ENCODE measurements around the gene WWOX. TPM values are rescaled to one million over a fixed set of nuclear protein-coding genes. Genes with fewer than 3 reads are reported as not detected.
A peak's percentile ranks its signal among the peaks of the same experiment; 100 is the strongest.
"Not testable (repeated sequence)": the region's sequence is repeated elsewhere in the genome, so short reads cannot be mapped to it uniquely, and the experiment has no call there.

The WWOX gene
- total RNA-seq, 2 donors from 2014 or later: 23.0 to 31.7 TPM

- ATAC-seq (no peak), DNase-seq (ENCODE audit: low spot score) (no peak)
- Mint-ChIP-seq H3K4me1 (ENCODE audit: low read depth in 2 of 2) (no peaks in the 10 kb centered on the region), H3K27ac (no peak overlapping the region), H3K9me3 (no peaks in the 10 kb centered on the region), H3K27me3 (no peaks in the 10 kb centered on the region), H3K36me3 (no peaks in the 10 kb centered on the region), H3K4me3 (no peak overlapping the region)
Observed at GRCh38 chr16:78684655-78685375, 585.4 kb downstream of the WWOX start.

GRCh38 chr16:78686601-78687000 is 587.1 kb downstream of the WWOX start:
- no peaks in the 10 kb centered on the region for H3K9me3 Mint-ChIP-seq
- H3K27ac Mint-ChIP-seq: no peak overlapping the region
- DNase-seq (ENCODE audit: low spot score): no peak
- H3K4me1 Mint-ChIP-seq (ENCODE audit: low read depth in 2 of 2): no peaks in the 10 kb centered on the region
- no peak overlapping the region for H3K4me3 Mint-ChIP-seq
- no peak for ATAC-seq
- H3K27me3 Mint-ChIP-seq: no peaks in the 10 kb centered on the region
- H3K36me3 Mint-ChIP-seq: no peaks in the 10 kb centered on the region

GRCh38 chr16:78689028-78689427 is 589.6 kb downstream of the WWOX start:
- DNase-seq (ENCODE audit: low spot score): no peak
- Mint-ChIP-seq H3K9me3 (no peaks in the 10 kb centered on the region), H3K27me3 (no peaks in the 10 kb centered on the region), H3K36me3 (no peaks in the 10 kb centered on the region), H3K27ac (no peak overlapping the region), H3K4me1 (ENCODE audit: low read depth in 2 of 2) (no peaks in the 10 kb centered on the region), H3K4me3 (no peak overlapping the region)
- no peak for ATAC-seq

- ATAC-seq (no peak), DNase-seq (ENCODE audit: low spot score) (no peak)
- no peaks in the 10 kb centered on the region for H3K36me3 Mint-ChIP-seq
- H3K4me3 Mint-ChIP-seq: no peak overlapping the region
- H3K27me3 Mint-ChIP-seq: no peaks in the 10 kb centered on the region
- no peaks in the 10 kb centered on the region for H3K9me3 Mint-ChIP-seq
- H3K27ac Mint-ChIP-seq: no peak overlapping the region
- no peaks in the 10 kb centered on the region for H3K4me1 Mint-ChIP-seq (ENCODE audit: low read depth in 2 of 2)
Observed at GRCh38 chr16:78689536-78689935, 590.1 kb downstream of the WWOX start.

- no peak overlapping the region for H3K27ac Mint-ChIP-seq
- H3K36me3 Mint-ChIP-seq: no peaks in the 10 kb centered on the region
- no peak for ATAC-seq
- H3K4me3 Mint-ChIP-seq: no peak overlapping the region
- no peaks in the 10 kb centered on the region for H3K4me1 Mint-ChIP-seq (ENCODE audit: low read depth in 2 of 2)
- no peaks in the 10 kb centered on the region for H3K9me3 Mint-ChIP-seq
- DNase-seq (ENCODE audit: low spot score): no peak
- H3K27me3 Mint-ChIP-seq: no peaks in the 10 kb centered on the region
Observed at GRCh38 chr16:78690510-78690909, 591.1 kb downstream of the WWOX start.

- H3K9me3 Mint-ChIP-seq; DNase-seq (ENCODE audit: low spot score); H3K4me1 Mint-ChIP-seq (ENCODE audit: low read depth in 2 of 2); H3K4me3 Mint-ChIP-seq; H3K27ac Mint-ChIP-seq; ATAC-seq; H3K27me3 Mint-ChIP-seq; H3K36me3 Mint-ChIP-seq: not testable (repeated sequence)
Observed at GRCh38 chr16:78691746-78692145, 592.3 kb downstream of the WWOX start.

GRCh38 chr16:78693496-78693895 is 594.0 kb downstream of the WWOX start:
- DNase-seq (ENCODE audit: low spot score) (no peak), ATAC-seq (no peak)
- Mint-ChIP-seq H3K36me3 (no peaks in the 10 kb centered on the region), H3K27ac (no peak overlapping the region), H3K9me3 (no peaks in the 10 kb centered on the region), H3K4me1 (ENCODE audit: low read depth in 2 of 2) (no peaks in the 10 kb centered on the region), H3K4me3 (no peak overlapping the region), H3K27me3 (no peaks in the 10 kb centered on the region)

- H3K36me3 Mint-ChIP-seq: no peaks in the 10 kb centered on the region
- no peaks in the 10 kb centered on the region for H3K4me1 Mint-ChIP-seq (ENCODE audit: low read depth in 2 of 2)
- no peaks in the 10 kb centered on the region for H3K9me3 Mint-ChIP-seq
- no peak overlapping the region for H3K27ac Mint-ChIP-seq
- H3K27me3 Mint-ChIP-seq: no peaks in the 10 kb centered on the region
- DNase-seq (ENCODE audit: low spot score) (no peak), ATAC-seq (no peak)
- no peak overlapping the region for H3K4me3 Mint-ChIP-seq
Observed at GRCh38 chr16:78694414-78694813, 595.0 kb downstream of the WWOX start.

GRCh38 chr16:78695391-78695790 is 595.9 kb downstream of the WWOX start:
- H3K27me3 Mint-ChIP-seq: no peaks in the 10 kb centered on the region
- no peak overlapping the region for H3K27ac Mint-ChIP-seq
- H3K4me3 Mint-ChIP-seq: no peak overlapping the region
- DNase-seq (ENCODE audit: low spot score) (no peak), ATAC-seq (no peak)
- no peaks in the 10 kb centered on the region for H3K4me1 Mint-ChIP-seq (ENCODE audit: low read depth in 2 of 2)
- H3K36me3 Mint-ChIP-seq: no peaks in the 10 kb centered on the region
- no peaks in the 10 kb centered on the region for H3K9me3 Mint-ChIP-seq

GRCh38 chr16:78696797-78697196 is 597.3 kb downstream of the WWOX start:
- Mint-ChIP-seq H3K9me3 (no peaks in the 10 kb centered on the region), H3K27me3 (no peaks in the 10 kb centered on the region), H3K4me1 (ENCODE audit: low read depth in 2 of 2) (no peaks in the 10 kb centered on the region), H3K4me3 (no peak overlapping the region), H3K27ac (no peak overlapping the region), H3K36me3 (no peaks in the 10 kb centered on the region)
- DNase-seq (ENCODE audit: low spot score) (no peak), ATAC-seq (no peak)

GRCh38 chr16:78697426-78697825 is 598.0 kb downstream of the WWOX start:
- Mint-ChIP-seq H3K27ac (no peak overlapping the region), H3K9me3 (no peaks in the 10 kb centered on the region), H3K4me1 (ENCODE audit: low read depth in 2 of 2) (no peaks in the 10 kb centered on the region), H3K4me3 (no peak overlapping the region), H3K36me3 (no peaks in the 10 kb centered on the region), H3K27me3 (no peaks in the 10 kb centered on the region)
- ATAC-seq (no peak), DNase-seq (ENCODE audit: low spot score) (no peak)

- ATAC-seq: no peak
- Mint-ChIP-seq H3K27me3 (peaks cover 0 to 4% of the 10 kb centered on the region in 2 donors), H3K4me1 (ENCODE audit: low read depth in 2 of 2) (peaks cover 3 to 6% of the 10 kb centered on the region in 2 donors), H3K9me3 (no peaks in the 10 kb centered on the region), H3K36me3 (no peaks in the 10 kb centered on the region), H3K27ac (no peak overlapping the region), H3K4me3 (no peak overlapping the region)
- no peak for DNase-seq (ENCODE audit: low spot score)
Observed at GRCh38 chr16:78703936-78704335, 604.5 kb downstream of the WWOX start.

GRCh38 chr16:78704416-78704815 is 605.0 kb downstream of the WWOX start:
- Mint-ChIP-seq H3K9me3 (no peaks in the 10 kb centered on the region), H3K4me3 (no peak overlapping the region), H3K4me1 (ENCODE audit: low read depth in 2 of 2) (peaks cover 3 to 6% of the 10 kb centered on the region in 2 donors), H3K27me3 (peaks cover 0 to 4% of the 10 kb centered on the region in 2 donors), H3K27ac (no peak overlapping the region), H3K36me3 (no peaks in the 10 kb centered on the region)
- DNase-seq (ENCODE audit: low spot score): no peak
- no peak for ATAC-seq

- Mint-ChIP-seq H3K27ac (no peak overlapping the region), H3K9me3 (no peaks in the 10 kb centered on the region), H3K4me3 (no peak overlapping the region), H3K27me3 (peaks cover 0 to 4% of the 10 kb centered on the region in 2 donors), H3K36me3 (no peaks in the 10 kb centered on the region), H3K4me1 (ENCODE audit: low read depth in 2 of 2) (peaks cover 3 to 6% of the 10 kb centered on the region in 2 donors)
- DNase-seq (ENCODE audit: low spot score) (no peak), ATAC-seq (peak in 1 of 2 donors; percentile 74)
Observed at GRCh38 chr16:78705694-78706093, 606.2 kb downstream of the WWOX start.

- ATAC-seq (no peak), DNase-seq (ENCODE audit: low spot score) (no peak)
- Mint-ChIP-seq H3K9me3 (no peaks in the 10 kb centered on the region), H3K36me3 (no peaks in the 10 kb centered on the region), H3K27me3 (peaks cover 0 to 4% of the 10 kb centered on the region in 2 donors), H3K4me1 (ENCODE audit: low read depth in 2 of 2) (peaks cover 3 to 6% of the 10 kb centered on the region in 2 donors), H3K4me3 (no peak overlapping the region), H3K27ac (peak overlapping the region in 1 of 2 donors; percentile 26)
Observed at GRCh38 chr16:78706637-78707036, 607.2 kb downstream of the WWOX start.
